ENCODE results near the gene SPR.

- no peak for TF ChIP-seq EP300 (IDR thresholded peaks at IDR 0.05)
- TF ChIP-seq CTCF (IDR thresholded peaks at IDR 0.05), result no peak
- TF ChIP-seq POLR2A (IDR thresholded peaks at IDR 0.05; ENCODE audit: low read depth), result no peak
- no peak for TF ChIP-seq POLR2AphosphoS5 (IDR thresholded peaks at IDR 0.05)
These were observed 2.8 kb downstream of the SPR start for GRCh38 chr2:72889991-72890390.

All from esophagus muscularis mucosa (tissue), 4 donors.